ENCODE measurements around the gene TLK1. TPM values are rescaled to one million over a fixed set of nuclear protein-coding genes. Genes with fewer than 3 reads are reported as not detected.
"Not testable (repeated sequence)": the region's sequence is repeated elsewhere in the genome, so short reads cannot be mapped to it uniquely, and the experiment has no call there.

Gene TLK1
- total RNA-seq, 2 donors from 2014 or later = 69.5 to 82.8 TPM

GRCh38 chr2:171167352-171167997, 6.8 kb upstream of the TLK1 start:
- no peaks in the 10 kb centered on the region for H3K4me1 ChIP-seq
- H3K9ac ChIP-seq (ENCODE audit: low read depth in 2 of 2, low read length in 2 of 2) = no peak overlapping the region
- no peak for DNase-seq
- H3K9me3 ChIP-seq = no peaks in the 10 kb centered on the region
- TF ChIP-seq CTCF (IDR thresholded peaks at IDR 0.05) = no peak
- no peaks in the 10 kb centered on the region for H3K36me3 ChIP-seq
- no peak overlapping the region for H3K4me3 ChIP-seq
- H3K27ac ChIP-seq = no peak overlapping the region
- intact Hi-C loops (cut with DNase I) = no loop called here
- H3K27me3 ChIP-seq = no peaks in the 10 kb centered on the region

DNA sequence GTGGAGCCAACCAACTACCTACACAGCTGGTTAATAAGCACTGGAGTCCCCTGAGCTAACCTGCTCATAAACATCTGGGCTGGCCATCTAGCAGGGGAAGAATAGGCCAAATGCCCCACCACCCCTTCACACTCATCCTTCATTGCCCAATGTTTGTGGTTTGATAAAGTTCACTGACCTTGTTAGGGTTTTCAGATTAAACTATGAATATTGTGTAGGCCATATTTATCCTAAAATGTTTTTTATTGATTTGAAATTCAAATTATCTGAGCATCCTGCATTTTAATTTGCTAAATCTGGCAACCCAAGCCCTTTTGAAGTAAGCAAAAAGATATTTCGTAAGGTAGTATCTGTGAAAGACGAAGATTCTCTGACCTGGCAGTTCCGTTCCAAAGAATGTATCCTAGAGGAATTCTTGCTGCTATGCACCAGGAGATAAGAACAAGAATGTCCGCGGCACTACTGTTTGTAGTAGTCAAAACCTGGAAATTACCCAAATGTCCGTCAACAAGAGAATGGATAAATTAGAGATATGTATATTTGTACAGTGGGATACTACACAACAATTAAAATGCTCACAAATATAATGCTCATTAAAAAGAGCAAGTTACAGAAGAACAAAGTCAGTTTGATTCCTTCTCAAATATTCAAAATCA, 5.8 kb upstream of the TLK1 start:
- DNase-seq = no peak
- H3K27ac ChIP-seq = no peak overlapping the region
- H3K36me3 ChIP-seq = no peaks in the 10 kb centered on the region
- intact Hi-C loops (cut with DNase I) = no loop called here
- no peak for TF ChIP-seq CTCF (IDR thresholded peaks at IDR 0.05)
- H3K4me1 ChIP-seq = no peaks in the 10 kb centered on the region
- H3K9ac ChIP-seq (ENCODE audit: low read depth in 2 of 2, low read length in 2 of 2) = no peak overlapping the region
- no peaks in the 10 kb centered on the region for H3K9me3 ChIP-seq
- no peak overlapping the region for H3K4me3 ChIP-seq
- H3K27me3 ChIP-seq = no peaks in the 10 kb centered on the region

- H3K36me3 ChIP-seq = no peaks in the 10 kb centered on the region
- H3K27ac ChIP-seq = no peak overlapping the region
- no peak overlapping the region for H3K9ac ChIP-seq (ENCODE audit: low read depth in 2 of 2, low read length in 2 of 2)
- no peak overlapping the region for H3K4me3 ChIP-seq
- H3K4me1 ChIP-seq = no peaks in the 10 kb centered on the region
- no peak for TF ChIP-seq CTCF (IDR thresholded peaks at IDR 0.05)
- no peaks in the 10 kb centered on the region for H3K9me3 ChIP-seq
- H3K27me3 ChIP-seq = no peaks in the 10 kb centered on the region
- DNase-seq = no peak
- intact Hi-C loops (cut with DNase I) = no loop called here
These were observed 5.3 kb upstream of the TLK1 start for GRCh38 chr2:171165967-171166327.

GRCh38 chr2:171163261-171163660, 2.6 kb upstream of the TLK1 start:
- DNase-seq = no peak
- intact Hi-C loops (cut with DNase I) = loop anchor here (5.0 kb wide), 1 partner anchor 254 kb away; no protein-coding TSS in a partner anchor
- H3K4me3 ChIP-seq = no peak overlapping the region
- H3K36me3 ChIP-seq = no peaks in the 10 kb centered on the region
- H3K9ac ChIP-seq (ENCODE audit: low read depth in 2 of 2, low read length in 2 of 2) = no peak overlapping the region
- no peaks in the 10 kb centered on the region for H3K4me1 ChIP-seq
- no peak for TF ChIP-seq CTCF (IDR thresholded peaks at IDR 0.05)
- H3K27ac ChIP-seq = no peak overlapping the region
- H3K27me3 ChIP-seq = no peaks in the 10 kb centered on the region
- H3K9me3 ChIP-seq = no peaks in the 10 kb centered on the region

DNA sequence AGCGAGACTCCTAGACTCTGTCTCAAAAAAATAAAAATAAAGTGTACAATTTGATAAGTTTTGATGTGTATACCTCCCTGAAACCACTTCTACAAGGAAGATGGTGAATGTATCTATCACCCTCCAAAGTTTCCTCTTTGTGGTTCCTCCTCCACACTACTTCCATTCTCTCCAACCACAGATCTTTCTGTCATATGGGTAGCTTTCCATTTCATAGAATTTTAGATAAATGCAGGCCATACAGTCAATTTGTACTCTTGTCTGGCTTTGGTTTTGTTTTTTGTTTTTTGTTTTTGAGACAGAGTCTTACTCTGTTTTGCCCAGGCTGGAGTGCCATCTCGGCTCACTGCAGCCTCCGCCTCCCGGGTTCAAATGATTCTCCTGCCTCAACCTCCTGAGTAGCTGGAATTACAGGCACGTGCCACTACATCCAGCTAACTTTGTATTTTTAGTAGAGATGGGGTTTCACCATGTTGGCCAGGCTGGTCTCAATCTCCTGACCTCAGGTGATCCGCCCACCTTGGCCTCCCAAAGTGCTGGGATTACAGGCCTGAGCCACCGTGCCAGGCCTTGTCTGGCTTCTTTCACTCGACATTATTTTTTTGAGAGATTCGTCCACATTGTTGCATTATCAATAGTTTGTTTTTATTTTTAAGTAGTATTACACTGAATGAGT, 2.0 kb upstream of the TLK1 start:
- not testable (repeated sequence) for H3K9ac ChIP-seq (ENCODE audit: low read depth in 2 of 2, low read length in 2 of 2); H3K4me1 ChIP-seq; H3K9me3 ChIP-seq; DNase-seq; H3K27ac ChIP-seq; H3K4me3 ChIP-seq; H3K27me3 ChIP-seq; H3K36me3 ChIP-seq
- intact Hi-C loops (cut with DNase I) = loop anchor here (5.0 kb wide), 1 partner anchor 255 kb away; no protein-coding TSS in a partner anchor
